GM23338 (cell line): ENCODE results near the gene HAGH. TPM values are rescaled to one million over a fixed set of nuclear protein-coding genes. Genes with fewer than 3 reads are reported as not detected.

Experiments used
- ATAC-seq: fragments of 200-7000 bp; cut with Tn5 transposase; 3 replicates; pipeline ENCODE4 v1.9.1; 2020
- DNase-seq: peaks from one replicate; pipeline ENCODE4 v3.0.0-alpha.2; 2015; ENCODE audit warnings: low spot score
- H2AFZ ChIP-seq: fragments of 200-600 bp; sonication (generic); 2 replicates; pipeline ENCODE4 v1.8.0; 2016; ENCODE audit warnings: antibody characterized with exemption, mild to moderate bottlenecking, moderate library complexity
- H3F3A ChIP-seq: fragments of 200-600 bp; sonication (generic); replicated peaks from 2 replicates; pipeline ENCODE4 v1.8.0; 2017; ENCODE audit warnings: antibody characterized with exemption, mixed run types, low read depth
- H3K27ac ChIP-seq: fragments of 200-600 bp; sonication (generic); 2 replicates; pipeline ENCODE4 v1.6.1; 2016; ENCODE audit warnings: low read depth
- H3K27me3 ChIP-seq: fragments of 200-600 bp; sonication (generic); 2 replicates; pipeline ENCODE4 v1.8.0; 2016; ENCODE audit warnings: mild to moderate bottlenecking, mixed run types, moderate library complexity; ENCODE audit not compliant: insufficient read depth
- H3K36me3 ChIP-seq: fragments of 200-600 bp; sonication (generic); 2 replicates; pipeline ENCODE4 v1.8.0; 2016; ENCODE audit warnings: mild to moderate bottlenecking; ENCODE audit not compliant: insufficient read depth
- H3K4me1 ChIP-seq: fragments of 200-600 bp; sonication (generic); 2 replicates; pipeline ENCODE4 v1.8.0; 2016; ENCODE audit warnings: mild to moderate bottlenecking, moderate library complexity; ENCODE audit not compliant: insufficient read depth
- H3K4me2 ChIP-seq: fragments of 200-600 bp; sonication (generic); 2 replicates; pipeline ENCODE4 v1.7.1; 2017; ENCODE audit warnings: mixed run types
- H3K4me3 ChIP-seq: fragments of 200-600 bp; sonication (generic); 2 replicates; pipeline ENCODE4 v1.6.1; 2016; ENCODE audit warnings: mixed run types
- H3K79me2 ChIP-seq: fragments of 200-600 bp; sonication (generic); replicated peaks from 2 replicates; pipeline ENCODE4 v1.8.0; 2017; ENCODE audit warnings: mild to moderate bottlenecking; ENCODE audit not compliant: insufficient read depth
- H3K9me2 ChIP-seq: fragments of 200-600 bp; sonication (generic); 2 replicates; pipeline ENCODE4 v1.8.0; 2017; ENCODE audit not compliant: insufficient read depth
- H4K20me1 ChIP-seq: fragments of 200-600 bp; sonication (generic); replicated peaks from 2 replicates; pipeline ENCODE4 v1.8.0; 2017; ENCODE audit warnings: mild to moderate bottlenecking; ENCODE audit not compliant: insufficient read depth
- H3K27ac Mint-ChIP-seq: 2 replicates; pipeline ENCODE4 v1.8.0; 2020; ENCODE audit warnings: inconsistent platforms, mild to moderate bottlenecking, moderate library complexity, mixed read lengths
- H3K27me3 Mint-ChIP-seq: 3 replicates; pipeline ENCODE4 v1.8.0; 2022; ENCODE audit warnings: low read depth, mild to moderate bottlenecking, moderate library complexity, mixed read lengths, inconsistent platforms; ENCODE audit not compliant: insufficient read depth, poor library complexity
- H3K36me3 Mint-ChIP-seq: 3 replicates; pipeline ENCODE4 v1.8.0; 2021; ENCODE audit warnings: low read depth, mild to moderate bottlenecking, inconsistent platforms, moderate library complexity, mixed read lengths
- H3K4me1 Mint-ChIP-seq: 3 replicates; pipeline ENCODE4 v1.8.0; 2020; ENCODE audit warnings: mild to moderate bottlenecking, inconsistent platforms, mixed read lengths
- H3K4me3 Mint-ChIP-seq: 3 replicates; pipeline ENCODE4 v1.8.0; 2021; ENCODE audit warnings: moderate library complexity, mild to moderate bottlenecking, inconsistent platforms, mixed read lengths
- H3K9me3 Mint-ChIP-seq: 3 replicates; pipeline ENCODE4 v1.8.0; 2020; ENCODE audit warnings: moderate library complexity, mild to moderate bottlenecking, inconsistent platforms, mixed read lengths
- CREB1 ChIP-seq: fragments of 250-450 bp; sonication (Bioruptor Pico); IDR thresholded peaks from 2 replicates; pipeline ENCODE4 v1.5.0; 2020; ENCODE audit warnings: low read depth, mild to moderate bottlenecking, moderate library complexity
- CTCF ChIP-seq, 2 experiments: fragments of 200-600 bp in 1 of 2; sonication (generic) in 1 of 2; conservative IDR thresholded peaks; 2 replicates each; pipeline versions ENCODE4 v1.5.1 to v1.6.1; 2016 to 2017; ENCODE audit warnings: antibody characterized with exemption in 2 of 2, low read depth in 2 of 2, mild to moderate bottlenecking in 2 of 2, moderate library complexity in 1 of 2
- ETS1 ChIP-seq: IDR thresholded peaks from 2 replicates; pipeline ENCODE4 v1.6.1; 2016; ENCODE audit warnings: antibody characterized with exemption
- EZH2 ChIP-seq: fragments of 200-600 bp; sonication (generic); IDR thresholded peaks from one replicate; pipeline ENCODE4 v1.8.0; 2017; ENCODE audit warnings: antibody characterized with exemption, mild to moderate bottlenecking, low read depth; ENCODE audit not compliant: unreplicated experiment
- EZH2phosphoT487 ChIP-seq: fragments of 200-600 bp; sonication (generic); IDR thresholded peaks from one replicate; pipeline ENCODE4 v1.8.1; 2018; ENCODE audit warnings: antibody characterized with exemption; ENCODE audit not compliant: unreplicated experiment
- JUNB ChIP-seq: IDR thresholded peaks from one replicate; pipeline ENCODE4 v1.6.1; 2016; ENCODE audit warnings: antibody characterized with exemption; ENCODE audit not compliant: unreplicated experiment
- NANOG ChIP-seq: IDR thresholded peaks from 2 replicates; pipeline ENCODE4 v1.6.1; 2016; ENCODE audit warnings: antibody characterized with exemption, borderline replicate concordance
- POLR2AphosphoS5 ChIP-seq: IDR thresholded peaks from 2 replicates; pipeline ENCODE4 v1.6.1; 2016; ENCODE audit warnings: antibody characterized with exemption, low read depth
- STAT1 ChIP-seq: IDR thresholded peaks from one replicate; pipeline ENCODE4 v1.6.1; 2016; ENCODE audit warnings: antibody characterized with exemption; ENCODE audit not compliant: unreplicated experiment
- ZNF114 ChIP-seq: fragments of 250-450 bp; sonication (Bioruptor Pico); IDR thresholded peaks from 2 replicates; pipeline ENCODE4 v1.5.0; 2020; ENCODE audit warnings: mild to moderate bottlenecking, moderate library complexity
- ZNF331 ChIP-seq: fragments of 250-450 bp; sonication (Bioruptor Pico); IDR thresholded peaks from 2 replicates; pipeline ENCODE4 v1.5.0; 2020; ENCODE audit warnings: low read depth, mild to moderate bottlenecking, moderate library complexity
- ZNF462 ChIP-seq: fragments of 250-450 bp; sonication (Bioruptor Pico); IDR thresholded peaks from 2 replicates; pipeline ENCODE4 v1.5.0; 2020; ENCODE audit warnings: mild to moderate bottlenecking, moderate library complexity
- polyA plus RNA-seq: library from polyadenylated mRNA; unstranded; fragments of >200 nt; fragmentation: Nextera tagmentation; extraction: Ambion mirVana; gene quantifications from 2 replicates; pipeline ENCODE4 v1.2.1, GENCODE V29; 2016
- total RNA-seq: library from RNA; depleted of rRNA; stranded (reverse); fragments of >200 nt; shearing (Covaris generic); gene quantifications from 2 replicates; pipeline ENCODE4 v1.2.3, GENCODE V29; 2014

HAGH gene
- total and polyA plus RNA-seq, 2 experiments from 2014 or later: 24.7 to 28.9 TPM

GRCh38 chr16:1808691-1809090, 17.9 kb downstream of the HAGH start:
- Histone ChIP-seq H4K20me1 (no peaks in the 10 kb centered on the region; the same call in 1 of the 2 replicates), H3F3A (no peaks in the 10 kb centered on the region; the same call in 1 of the 2 replicates), H3K9me2 (no peaks in the 10 kb centered on the region), H3K4me2 (no peak overlapping the region), H3K36me3 (no peaks in the 10 kb centered on the region), H3K79me2 (no peaks in the 10 kb centered on the region; the same call in 1 of the 2 replicates), H3K27ac (no peak overlapping the region), H2AFZ (no peak overlapping the region), H3K27me3 (no peaks in the 10 kb centered on the region), H3K4me3 (no peak overlapping the region), H3K4me1 (no peaks in the 10 kb centered on the region)
- H3K9me3 Mint-ChIP-seq: peaks cover 16% of the 10 kb centered on the region; the same call in 2 of the 3 replicates
- no peaks in the 10 kb centered on the region for H3K4me1 Mint-ChIP-seq
- no peak for TF ChIP-seq POLR2AphosphoS5
- DNase-seq (no peak), ATAC-seq (no peak)
- H3K27me3 Mint-ChIP-seq: peaks cover 4% of the 10 kb centered on the region
- H3K4me3 Mint-ChIP-seq: no peak overlapping the region
- peaks cover 39% of the 10 kb centered on the region for H3K36me3 Mint-ChIP-seq
- H3K27ac Mint-ChIP-seq: no peak overlapping the region

- no peaks in the 10 kb centered on the region for H3K79me2 ChIP-seq
- H3K36me3 ChIP-seq: no peaks in the 10 kb centered on the region
- Mint-ChIP-seq H3K36me3 (peaks cover 40% of the 10 kb centered on the region), H3K27ac (no peak overlapping the region), H3K9me3 (peaks cover 18% of the 10 kb centered on the region; the same call in 2 of the 3 replicates), H3K27me3 (peaks cover 1% of the 10 kb centered on the region), H3K4me3 (no peak overlapping the region), H3K4me1 (no peaks in the 10 kb centered on the region)
- no peaks in the 10 kb centered on the region for H3K4me1 ChIP-seq
- no peak overlapping the region for H3K4me2 ChIP-seq
- ATAC-seq (no peak), DNase-seq (no peak)
- no peak overlapping the region for H2AFZ ChIP-seq
- H3K4me3 ChIP-seq: no peak overlapping the region
- H3K27ac ChIP-seq: no peak overlapping the region
- H3K9me2 ChIP-seq: no peaks in the 10 kb centered on the region
- H3F3A ChIP-seq: no peaks in the 10 kb centered on the region
- no peaks in the 10 kb centered on the region; the same call in 1 of the 2 replicates for H4K20me1 ChIP-seq
- no peaks in the 10 kb centered on the region for H3K27me3 ChIP-seq
- TF ChIP-seq ZNF114 (CRISPR knock-in tag) (no peak), STAT1 (no peak), NANOG (no peak), ZNF462 (CRISPR knock-in tag) (no peak), CREB1 (no peak), EZH2phosphoT487 (no peak), JUNB (no peak), EZH2 (no peak), ETS1 (no peak), ZNF331 (CRISPR knock-in tag) (no peak), CTCF (conservative IDR thresholded peaks at IDR 0.05; ENCODE audit: low read depth in 2 of 2) (no peak)
Observed at GRCh38 chr16:1807626-1808025, 19.0 kb downstream of the HAGH start.
